Measurements from ENCODE around the gene DPF3.
A peak's percentile ranks its signal among the peaks of the same experiment; 100 is the strongest.

The DPF3 gene

GRCh38 chr14:72893636-72894322 lies at the start of gene DPF3:
DPF3 (minus strand) TSS chr14:72894101; CDS start chr14:72894088, 13 bp downstream.
- peak; percentile 87 for TF ChIP-seq EZH2phosphoT487 (IDR thresholded peaks at IDR 0.05; ENCODE audit: borderline replicate concordance, low read length)
- TF ChIP-seq, protein P1, sequence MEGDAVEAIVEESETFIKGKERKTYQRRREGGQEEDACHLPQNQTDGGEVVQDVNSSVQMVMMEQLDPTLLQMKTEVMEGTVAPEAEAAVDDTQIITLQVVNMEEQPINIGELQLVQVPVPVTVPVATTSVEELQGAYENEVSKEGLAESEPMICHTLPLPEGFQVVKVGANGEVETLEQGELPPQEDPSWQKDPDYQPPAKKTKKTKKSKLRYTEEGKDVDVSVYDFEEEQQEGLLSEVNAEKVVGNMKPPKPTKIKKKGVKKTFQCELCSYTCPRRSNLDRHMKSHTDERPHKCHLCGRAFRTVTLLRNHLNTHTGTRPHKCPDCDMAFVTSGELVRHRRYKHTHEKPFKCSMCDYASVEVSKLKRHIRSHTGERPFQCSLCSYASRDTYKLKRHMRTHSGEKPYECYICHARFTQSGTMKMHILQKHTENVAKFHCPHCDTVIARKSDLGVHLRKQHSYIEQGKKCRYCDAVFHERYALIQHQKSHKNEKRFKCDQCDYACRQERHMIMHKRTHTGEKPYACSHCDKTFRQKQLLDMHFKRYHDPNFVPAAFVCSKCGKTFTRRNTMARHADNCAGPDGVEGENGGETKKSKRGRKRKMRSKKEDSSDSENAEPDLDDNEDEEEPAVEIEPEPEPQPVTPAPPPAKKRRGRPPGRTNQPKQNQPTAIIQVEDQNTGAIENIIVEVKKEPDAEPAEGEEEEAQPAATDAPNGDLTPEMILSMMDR (IDR thresholded peaks at IDR 0.05; ENCODE audit: low read depth, low read length, poor library complexity, severe bottlenecking), result no peak
- no peaks in the 10 kb centered on the region for H3K36me3 ChIP-seq (ENCODE audit: control insufficient read depth, low read length)
- no peaks in the 10 kb centered on the region for H4K20me1 ChIP-seq (ENCODE audit: control insufficient read depth, insufficient read depth, low read depth, low read length)
- no peaks in the 10 kb centered on the region for H3K79me2 ChIP-seq (ENCODE audit: control insufficient read depth, low read length)
- no peak within 1 kb of the TSS for H3K27ac ChIP-seq (ENCODE audit: low read depth, low read length)
- no peaks in the 10 kb centered on the region for H3F3A ChIP-seq (ENCODE audit: control insufficient read depth, insufficient read depth)
- H3K27me3 ChIP-seq (ENCODE audit: control insufficient read depth, low read length), result peaks cover 62% of the 10 kb centered on the region
- H3K9me2 ChIP-seq (replicated peaks; ENCODE audit: control insufficient read depth, low read length), result no peaks in the 10 kb centered on the region
- no peaks in the 10 kb centered on the region for H3K9me3 ChIP-seq (ENCODE audit: control insufficient read depth, insufficient read depth, low read length)
- H3K4me3 ChIP-seq (ENCODE audit: low read length), result peak within 1 kb of the TSS; percentile 73
- H3K4me1 ChIP-seq (ENCODE audit: control insufficient read depth, low read length), result peaks cover 20% of the 10 kb centered on the region
- peak within 1 kb of the TSS; percentile 68 for H3K4me2 ChIP-seq (ENCODE audit: low read length)

- H3K36me3 ChIP-seq (ENCODE audit: control insufficient read depth, low read length), result peaks cover 72% of the 10 kb centered on the region
- no peak overlapping the region for H3K4me3 ChIP-seq (ENCODE audit: low read length)
- no peak for TF ChIP-seq EZH2phosphoT487 (IDR thresholded peaks at IDR 0.05; ENCODE audit: borderline replicate concordance, low read length)
- TF ChIP-seq, protein P1 (IDR thresholded peaks at IDR 0.05; ENCODE audit: low read depth, low read length, poor library complexity, severe bottlenecking), result no peak
- no peaks in the 10 kb centered on the region for H3K9me3 ChIP-seq (ENCODE audit: control insufficient read depth, insufficient read depth, low read length)
- no peaks in the 10 kb centered on the region for H4K20me1 ChIP-seq (ENCODE audit: control insufficient read depth, insufficient read depth, low read depth, low read length)
- no peaks in the 10 kb centered on the region for H3K4me1 ChIP-seq (ENCODE audit: control insufficient read depth, low read length)
- no peaks in the 10 kb centered on the region for H3K9me2 ChIP-seq (replicated peaks; ENCODE audit: control insufficient read depth, low read length)
- H3K79me2 ChIP-seq (ENCODE audit: control insufficient read depth, low read length), result peaks cover 2% of the 10 kb centered on the region; the same call in 1 of the 2 replicates
- no peak overlapping the region for H3K4me2 ChIP-seq (ENCODE audit: low read length)
- no peaks in the 10 kb centered on the region for H3K27me3 ChIP-seq (ENCODE audit: control insufficient read depth, low read length)
- H3K27ac ChIP-seq (ENCODE audit: low read depth, low read length), result no peak overlapping the region
- H3F3A ChIP-seq (ENCODE audit: control insufficient read depth, insufficient read depth), result no peaks in the 10 kb centered on the region
Observed at GRCh38 chr14:72942934-72943333, 49.0 kb upstream of the DPF3 start.

DNA sequence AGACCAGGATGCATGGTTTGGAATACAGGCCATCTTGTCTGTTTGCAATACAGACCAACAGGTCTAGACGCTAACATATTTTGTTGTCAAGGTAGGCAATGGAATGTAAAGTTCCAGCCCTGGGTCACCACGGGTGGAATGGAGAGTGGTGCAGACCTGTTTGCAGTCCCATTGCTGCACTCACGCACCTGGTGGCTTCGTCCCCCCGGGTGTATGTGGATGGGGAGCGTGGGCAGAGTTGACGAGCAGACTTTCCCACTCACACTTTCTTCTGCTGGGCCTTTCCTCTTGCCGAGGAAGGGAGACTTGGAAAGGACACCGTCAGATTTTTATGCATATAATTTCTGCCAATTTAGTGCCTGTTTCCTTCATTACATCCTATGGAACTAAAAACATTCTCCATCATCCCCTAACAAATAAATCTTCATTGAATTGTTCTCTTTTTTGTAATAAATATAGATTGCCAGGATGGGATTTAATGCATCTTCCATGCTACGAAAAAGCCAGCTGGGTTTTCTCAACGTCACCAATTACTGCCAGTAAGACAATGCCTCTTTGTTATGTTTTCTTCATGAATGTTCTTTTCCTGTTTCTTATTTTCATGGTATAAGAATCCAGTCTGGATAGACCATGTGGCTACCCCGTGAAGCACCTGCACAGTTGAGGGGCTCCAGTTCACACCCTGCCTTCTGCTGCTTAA lies 47.5 kb upstream of the DPF3 start:
- Histone ChIP-seq H3K4me3 (ENCODE audit: low read length) (no peak overlapping the region), H3K79me2 (ENCODE audit: control insufficient read depth, low read length) (peaks cover 9% of the 10 kb centered on the region), H3K4me1 (ENCODE audit: control insufficient read depth, low read length) (no peaks in the 10 kb centered on the region), H3K27me3 (ENCODE audit: control insufficient read depth, low read length) (no peaks in the 10 kb centered on the region), H3K9me3 (ENCODE audit: control insufficient read depth, insufficient read depth, low read length) (no peaks in the 10 kb centered on the region), H4K20me1 (ENCODE audit: control insufficient read depth, insufficient read depth, low read depth, low read length) (no peaks in the 10 kb centered on the region), H3K4me2 (ENCODE audit: low read length) (no peak overlapping the region), H3K9me2 (replicated peaks; ENCODE audit: control insufficient read depth, low read length) (no peaks in the 10 kb centered on the region), H3K27ac (ENCODE audit: low read depth, low read length) (no peak overlapping the region), H3K36me3 (ENCODE audit: control insufficient read depth, low read length) (peaks cover 60% of the 10 kb centered on the region), H3F3A (ENCODE audit: control insufficient read depth, insufficient read depth) (no peaks in the 10 kb centered on the region)
- TF ChIP-seq, protein P1 (IDR thresholded peaks at IDR 0.05; ENCODE audit: low read depth, low read length, poor library complexity, severe bottlenecking), result no peak
- TF ChIP-seq EZH2phosphoT487 (IDR thresholded peaks at IDR 0.05; ENCODE audit: borderline replicate concordance, low read length), result no peak
